Fibroblast of villous mesenchyme (primary cell): ENCODE results near the gene NFAM1. TPM values are rescaled to one million over a fixed set of nuclear protein-coding genes. Genes with fewer than 3 reads are reported as not detected.

Source experiments
- DNase-seq: peaks from one replicate; pipeline ENCODE4 v3.0.0-alpha.2; 2010; ENCODE audit warnings: low read depth
- H3K4me3 ChIP-seq: 2 replicates; pipeline ENCODE4 v1.5.1; 2011; ENCODE audit warnings: low read depth, mild to moderate bottlenecking, low read length
- CTCF ChIP-seq: IDR thresholded peaks from 2 replicates; pipeline ENCODE4 v1.5.1; 2012; ENCODE audit warnings: low read depth, mild to moderate bottlenecking, low read length; ENCODE audit not compliant: insufficient read depth
- total RNA-seq: library from RNA; depleted of rRNA; stranded (reverse); fragments of >200 nt; gene quantifications from 2 replicates; pipeline ENCODE4 v1.2.3, GENCODE V29; 2012

Gene NFAM1
- total RNA-seq, 1 donor: not detected

DNA sequence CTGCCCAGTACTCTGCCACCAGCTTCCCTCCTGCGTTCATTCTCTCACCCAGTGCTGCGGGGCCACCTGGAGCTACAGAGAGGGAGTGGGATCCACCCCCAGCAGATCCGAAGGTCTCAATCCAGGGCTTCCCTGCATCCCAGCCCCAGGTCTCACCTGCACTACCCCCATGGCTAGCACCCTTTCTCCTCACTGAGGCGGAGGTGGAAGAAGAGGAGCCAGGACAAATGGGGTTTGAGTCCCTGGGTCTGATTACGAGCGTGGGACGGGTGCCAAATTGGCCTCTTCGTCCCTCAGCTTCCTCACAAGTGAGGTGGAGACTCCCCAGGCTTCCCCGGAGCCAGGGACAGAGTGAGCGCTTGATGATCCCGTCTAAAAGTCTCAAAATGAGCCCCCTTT, 64.2 kb downstream of the NFAM1 start:
- TF ChIP-seq CTCF: no peak
- no peak overlapping the region for H3K4me3 ChIP-seq
- no peak for DNase-seq

GRCh38 chr22:42366806-42367581, 65.2 kb downstream of the NFAM1 start:
- no peak for DNase-seq
- no peak overlapping the region for H3K4me3 ChIP-seq
- TF ChIP-seq CTCF: no peak

GRCh38 chr22:42365942-42366695, 66.1 kb downstream of the NFAM1 start:
- DNase-seq: no peak
- no peak for TF ChIP-seq CTCF
- H3K4me3 ChIP-seq: no peak overlapping the region

- no peak overlapping the region for H3K4me3 ChIP-seq
- no peak for TF ChIP-seq CTCF
- DNase-seq: no peak
Observed at GRCh38 chr22:42365111-42365865, 66.9 kb downstream of the NFAM1 start.

- no peak for DNase-seq
- no peak for TF ChIP-seq CTCF
- H3K4me3 ChIP-seq: no peak overlapping the region
Observed at GRCh38 chr22:42364604-42365110, 67.5 kb downstream of the NFAM1 start.

DNA sequence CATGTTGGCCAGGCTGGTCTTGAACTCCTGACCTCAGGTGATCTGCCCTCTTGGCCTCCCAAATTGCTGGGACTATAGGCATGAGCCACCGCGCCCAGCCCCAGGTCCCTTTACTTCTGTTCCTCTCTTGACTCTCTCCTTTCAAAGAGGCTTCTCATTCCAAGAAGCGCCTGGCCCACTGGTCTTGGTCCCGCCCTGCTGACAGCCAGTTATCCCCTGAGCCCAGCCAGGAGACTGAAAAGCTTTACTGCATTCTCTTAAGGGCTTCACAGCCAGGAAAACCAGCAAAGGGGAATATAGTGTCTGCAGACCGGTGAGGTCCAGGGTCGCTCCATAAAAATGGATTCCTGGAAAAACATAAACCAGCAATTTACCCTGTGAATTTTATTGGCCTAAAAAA, 68.3 kb downstream of the NFAM1 start:
- no peak overlapping the region for H3K4me3 ChIP-seq
- no peak for TF ChIP-seq CTCF
- no peak for DNase-seq
